Dendritic cell treated with granulocyte-macrophage colony-stimulating factor and Interleukin-4, amounts not matched to agents 40 ng/mL and 50 ng/mL, for 4 days (primary cell): ENCODE measurements around the gene RASD2.

Source experiments
- H3K27ac Mint-ChIP-seq: one replicate; pipeline ENCODE4 v1.8.0; 2022; ENCODE audit warnings: mild to moderate bottlenecking, mixed read lengths
- H3K27me3 Mint-ChIP-seq: one replicate; pipeline ENCODE4 v1.8.0; 2022; ENCODE audit warnings: mild to moderate bottlenecking, mixed read lengths
- H3K36me3 Mint-ChIP-seq: one replicate; pipeline ENCODE4 v1.8.0; 2022; ENCODE audit warnings: low read depth, mixed read lengths
- H3K4me1 Mint-ChIP-seq: one replicate; pipeline ENCODE4 v1.8.0; 2022; ENCODE audit warnings: low read depth, mixed read lengths
- H3K4me3 Mint-ChIP-seq: one replicate; pipeline ENCODE4 v1.8.0; 2022; ENCODE audit warnings: mild to moderate bottlenecking, moderate library complexity, mixed read lengths
- H3K9me3 Mint-ChIP-seq: one replicate; pipeline ENCODE4 v1.8.0; 2022; ENCODE audit warnings: mixed read lengths
- intact Hi-C: fragments of 100-400 bp; cut with micrococcal nuclease; formaldehyde crosslinking; loops from one replicate; pipeline ENCODE4 v1.15.0; 2022

RASD2 gene

GRCh38 chr22:35524966-35525686, 15.5 kb upstream of the RASD2 start:
- H3K27ac Mint-ChIP-seq, result no peak overlapping the region
- no peaks in the 10 kb centered on the region for H3K36me3 Mint-ChIP-seq
- intact Hi-C loops, result no loop called here
- peaks cover 24% of the 10 kb centered on the region for H3K27me3 Mint-ChIP-seq
- peaks cover 6% of the 10 kb centered on the region for H3K9me3 Mint-ChIP-seq
- H3K4me3 Mint-ChIP-seq, result no peak overlapping the region
- H3K4me1 Mint-ChIP-seq, result peaks cover 24% of the 10 kb centered on the region

GRCh38 chr22:35525687-35526332, 14.8 kb upstream of the RASD2 start:
- H3K27me3 Mint-ChIP-seq, result peaks cover 21% of the 10 kb centered on the region
- intact Hi-C loops, result no loop called here
- peaks cover 6% of the 10 kb centered on the region for H3K9me3 Mint-ChIP-seq
- H3K4me1 Mint-ChIP-seq, result peaks cover 24% of the 10 kb centered on the region
- H3K36me3 Mint-ChIP-seq, result no peaks in the 10 kb centered on the region
- no peak overlapping the region for H3K4me3 Mint-ChIP-seq
- H3K27ac Mint-ChIP-seq, result no peak overlapping the region

GRCh38 chr22:35526333-35526979, 14.2 kb upstream of the RASD2 start:
- no peak overlapping the region for H3K4me3 Mint-ChIP-seq
- H3K27me3 Mint-ChIP-seq, result peaks cover 15% of the 10 kb centered on the region
- H3K9me3 Mint-ChIP-seq, result peaks cover 6% of the 10 kb centered on the region
- no peaks in the 10 kb centered on the region for H3K36me3 Mint-ChIP-seq
- peaks cover 24% of the 10 kb centered on the region for H3K4me1 Mint-ChIP-seq
- intact Hi-C loops, result no loop called here
- H3K27ac Mint-ChIP-seq, result no peak overlapping the region

GRCh38 chr22:35528927-35529326, 11.7 kb upstream of the RASD2 start:
- H3K4me1 Mint-ChIP-seq, result peaks cover 18% of the 10 kb centered on the region
- H3K4me3 Mint-ChIP-seq, result no peak overlapping the region
- H3K27ac Mint-ChIP-seq, result no peak overlapping the region
- intact Hi-C loops, result no loop called here
- no peaks in the 10 kb centered on the region for H3K9me3 Mint-ChIP-seq
- H3K27me3 Mint-ChIP-seq, result peaks cover 4% of the 10 kb centered on the region
- H3K36me3 Mint-ChIP-seq, result no peaks in the 10 kb centered on the region

- H3K9me3 Mint-ChIP-seq, result no peaks in the 10 kb centered on the region
- H3K36me3 Mint-ChIP-seq, result no peaks in the 10 kb centered on the region
- peaks cover 4% of the 10 kb centered on the region for H3K27me3 Mint-ChIP-seq
- peaks cover 24% of the 10 kb centered on the region for H3K4me1 Mint-ChIP-seq
- intact Hi-C loops, result no loop called here
- H3K4me3 Mint-ChIP-seq, result no peak overlapping the region
- no peak overlapping the region for H3K27ac Mint-ChIP-seq
These were observed 9.9 kb upstream of the RASD2 start for GRCh38 chr22:35530700-35531099.

GRCh38 chr22:35531202-35531601, 9.4 kb upstream of the RASD2 start:
- H3K36me3 Mint-ChIP-seq, result no peaks in the 10 kb centered on the region
- intact Hi-C loops, result no loop called here
- H3K4me3 Mint-ChIP-seq, result no peak overlapping the region
- H3K4me1 Mint-ChIP-seq, result peaks cover 28% of the 10 kb centered on the region
- H3K27me3 Mint-ChIP-seq, result peaks cover 4% of the 10 kb centered on the region
- no peak overlapping the region for H3K27ac Mint-ChIP-seq
- H3K9me3 Mint-ChIP-seq, result no peaks in the 10 kb centered on the region

GRCh38 chr22:35531676-35532075, 9.0 kb upstream of the RASD2 start:
- Mint-ChIP-seq H3K4me1 (peaks cover 23% of the 10 kb centered on the region), H3K9me3 (no peaks in the 10 kb centered on the region), H3K27ac (no peak overlapping the region), H3K27me3 (peaks cover 4% of the 10 kb centered on the region), H3K36me3 (no peaks in the 10 kb centered on the region), H3K4me3 (no peak overlapping the region)
- intact Hi-C loops, result no loop called here

GRCh38 chr22:35533365-35534029, 7.1 kb upstream of the RASD2 start:
- no peak overlapping the region for H3K27ac Mint-ChIP-seq
- H3K36me3 Mint-ChIP-seq, result no peaks in the 10 kb centered on the region
- peaks cover 9% of the 10 kb centered on the region for H3K27me3 Mint-ChIP-seq
- intact Hi-C loops, result no loop called here
- no peak overlapping the region for H3K4me3 Mint-ChIP-seq
- H3K4me1 Mint-ChIP-seq, result peaks cover 14% of the 10 kb centered on the region
- H3K9me3 Mint-ChIP-seq, result no peaks in the 10 kb centered on the region

GRCh38 chr22:35534091-35534490, 6.5 kb upstream of the RASD2 start:
- intact Hi-C loops, result no loop called here
- Mint-ChIP-seq H3K27me3 (peaks cover 15% of the 10 kb centered on the region), H3K36me3 (no peaks in the 10 kb centered on the region), H3K4me3 (no peak overlapping the region), H3K27ac (no peak overlapping the region), H3K9me3 (no peaks in the 10 kb centered on the region), H3K4me1 (peaks cover 14% of the 10 kb centered on the region)

GRCh38 chr22:35537232-35537631, 3.4 kb upstream of the RASD2 start:
- intact Hi-C loops, result no loop called here
- Mint-ChIP-seq H3K4me3 (no peak overlapping the region), H3K36me3 (no peaks in the 10 kb centered on the region), H3K4me1 (peaks cover 19% of the 10 kb centered on the region), H3K27me3 (peaks cover 40% of the 10 kb centered on the region), H3K9me3 (no peaks in the 10 kb centered on the region), H3K27ac (no peak overlapping the region)

GRCh38 chr22:35538801-35539321, 1.8 kb upstream of the RASD2 start:
- Mint-ChIP-seq H3K9me3 (no peaks in the 10 kb centered on the region), H3K36me3 (no peaks in the 10 kb centered on the region), H3K4me1 (peaks cover 19% of the 10 kb centered on the region), H3K27me3 (peaks cover 55% of the 10 kb centered on the region), H3K27ac (no peak overlapping the region), H3K4me3 (no peak overlapping the region)
- intact Hi-C loops, result no loop called here

GRCh38 chr22:35539487-35539886, 1.1 kb upstream of the RASD2 start:
- H3K4me1 Mint-ChIP-seq, result peaks cover 19% of the 10 kb centered on the region
- H3K36me3 Mint-ChIP-seq, result no peaks in the 10 kb centered on the region
- no peak overlapping the region for H3K27ac Mint-ChIP-seq
- H3K4me3 Mint-ChIP-seq, result peak overlapping the region; percentile 64
- peaks cover 58% of the 10 kb centered on the region for H3K27me3 Mint-ChIP-seq
- intact Hi-C loops, result no loop called here
- no peaks in the 10 kb centered on the region for H3K9me3 Mint-ChIP-seq

- H3K27ac Mint-ChIP-seq, result no peak overlapping the region
- peaks cover 19% of the 10 kb centered on the region for H3K4me1 Mint-ChIP-seq
- H3K36me3 Mint-ChIP-seq, result no peaks in the 10 kb centered on the region
- H3K27me3 Mint-ChIP-seq, result peaks cover 61% of the 10 kb centered on the region
- intact Hi-C loops, result no loop called here
- H3K9me3 Mint-ChIP-seq, result no peaks in the 10 kb centered on the region
- peak overlapping the region; percentile 68 for H3K4me3 Mint-ChIP-seq
These were observed 579 bp upstream of the RASD2 start for GRCh38 chr22:35539910-35540594.
